B cell (primary cell): ENCODE results near the gene ZBED4. TPM values are rescaled to one million over a fixed set of nuclear protein-coding genes. Genes with fewer than 3 reads are reported as not detected.

ENCODE experiments used
- ATAC-seq: fragments of 200-7000 bp; cut with Tn5 transposase; one replicate; pipeline ENCODE4 v1.10.0; 2021; ENCODE audit warnings: low read depth, mild to moderate bottlenecking, moderate number of reproducible peaks, moderate library complexity
- CTCF ChIA-PET: fragments of 350-600 bp; sonication (Branson Sonifier 250); formaldehyde crosslinking; loops from one replicate; lab custom pipeline; 2021; ENCODE audit warnings: antibody characterized with exemption, inconsistent platforms; lab: Charles Lee
- POLR2A ChIA-PET: fragments of 350-600 bp; sonication (Branson Sonifier 250); formaldehyde crosslinking; loops from one replicate; lab custom pipeline; 2021; ENCODE audit warnings: antibody characterized with exemption; lab: Charles Lee
- DNase-seq: peaks from one replicate; pipeline ENCODE4 v3.0.0; 2013
- H2AFZ ChIP-seq: 2 replicates; pipeline ENCODE4 v1.6.1; 2012; ENCODE audit warnings: mild to moderate bottlenecking, low read depth, low read length; ENCODE audit not compliant: insufficient read depth, poor library complexity, severe bottlenecking
- H3K27ac ChIP-seq, 2 donors: 1 replicate in 1 of 2; 2 replicates in 1 of 2; pipeline ENCODE4 v1.5.1; 2012 to 2013; ENCODE audit warnings: low read length in 2 of 2, mild to moderate bottlenecking in 2 of 2, moderate library complexity in 1 of 2
- H3K27me3 ChIP-seq, 4 experiments: fragments of 200-600 bp in 1 of 4; sonication (generic) in 1 of 4; replicated peaks in 1 of 4; 1 replicate in 2 of 4; 2 replicates in 2 of 4; pipeline versions ENCODE4 v1.6.1 to v1.7.0; 2013 to 2016; ENCODE audit warnings: low read length in 3 of 4, mild to moderate bottlenecking in 2 of 4, mixed read lengths in 1 of 4, moderate library complexity in 1 of 4; ENCODE audit not compliant: insufficient read depth in 4 of 4, control insufficient read depth in 3 of 4; ENCODE audit errors: control extremely low read depth in 1 of 4
- H3K36me3 ChIP-seq, 2 experiments: replicated peaks in 1 of 2; 1 replicate in 1 of 2; 2 replicates in 1 of 2; pipeline versions ENCODE4 v1.6.1 to v1.7.1; 2013; ENCODE audit warnings: low read length in 1 of 2; ENCODE audit not compliant: insufficient read depth in 2 of 2, control insufficient read depth in 1 of 2; ENCODE audit errors: control extremely low read depth in 1 of 2, extremely low read depth in 1 of 2
- H3K4me1 ChIP-seq, 2 donors: fragments of 200-600 bp in 1 of 2; sonication (generic) in 1 of 2; 1 replicate in 1 of 2; 2 replicates in 1 of 2; pipeline versions ENCODE4 v1.5.1 to v1.6.1; 2013 to 2017; ENCODE audit warnings: low read length in 2 of 2; ENCODE audit not compliant: control insufficient read depth in 2 of 2, insufficient read depth in 2 of 2
- H3K4me2 ChIP-seq: replicated peaks from 2 replicates; pipeline ENCODE3; 2012; ENCODE audit warnings: mild to moderate bottlenecking, low read depth, low read length; ENCODE audit not compliant: poor library complexity, severe bottlenecking
- H3K4me3 ChIP-seq, 5 experiments: fragments of 200-600 bp in 1 of 5; sonication (generic) in 1 of 5; 1 replicate in 3 of 5; 2 replicates in 2 of 5; pipeline versions ENCODE4 v1.5.1 to v1.7.0; 2011 to 2016; ENCODE audit warnings: low read length in 4 of 5, mild to moderate bottlenecking in 4 of 5, low read depth in 2 of 5, control low read depth in 1 of 5, moderate library complexity in 1 of 5; ENCODE audit not compliant: insufficient read depth in 1 of 5; ENCODE audit errors: control extremely low read depth in 1 of 5, extremely low read depth in 1 of 5
- H3K79me2 ChIP-seq: fragments of 200-600 bp; sonication (generic); one replicate; pipeline ENCODE4 v1.6.0; 2016; ENCODE audit warnings: low read length; ENCODE audit not compliant: control insufficient read depth, insufficient read depth
- H3K9ac ChIP-seq: fragments of 200-600 bp; sonication (generic); 2 replicates; pipeline ENCODE4 v1.6.1; 2017; ENCODE audit warnings: mild to moderate bottlenecking, low read length, moderate library complexity
- H3K9me3 ChIP-seq, 3 donors: one replicate each; pipeline versions ENCODE4 v1.6.1 to v1.7.1; 2013; ENCODE audit warnings: low read length in 2 of 3; ENCODE audit not compliant: control insufficient read depth in 2 of 3, insufficient read depth in 1 of 3; ENCODE audit errors: control extremely low read depth in 1 of 3
- H4K20me1 ChIP-seq: 2 replicates; pipeline ENCODE4 v1.6.0; 2012; ENCODE audit warnings: mild to moderate bottlenecking, low read length; ENCODE audit not compliant: insufficient read depth, control insufficient read depth, poor library complexity, severe bottlenecking
- H3K27ac Mint-ChIP-seq: one replicate; pipeline ENCODE4 v1.8.0; 2021; ENCODE audit warnings: mixed read lengths
- H3K27me3 Mint-ChIP-seq: one replicate; pipeline ENCODE4 v1.8.0; 2021; ENCODE audit warnings: mixed read lengths
- H3K4me1 Mint-ChIP-seq: one replicate; pipeline ENCODE4 v1.8.0; 2021; ENCODE audit warnings: mixed read lengths
- H3K4me3 Mint-ChIP-seq: one replicate; pipeline ENCODE4 v1.8.0; 2021; ENCODE audit warnings: mixed read lengths
- H3K9me3 Mint-ChIP-seq: one replicate; pipeline ENCODE4 v1.8.0; 2022; ENCODE audit warnings: mixed read lengths; ENCODE audit not compliant: insufficient read depth
- CTCF ChIP-seq: fragments of 200-600 bp; IDR thresholded peaks from one replicate; pipeline ENCODE4 v1.8.0; 2022; ENCODE audit warnings: antibody characterized with exemption, mild to moderate bottlenecking
- EZH2 ChIP-seq: IDR thresholded peaks from 2 replicates; pipeline ENCODE4 v1.6.1; 2012; ENCODE audit warnings: borderline replicate concordance, low read depth, mild to moderate bottlenecking, moderate library complexity, low read length; ENCODE audit not compliant: insufficient read depth, poor library complexity, severe bottlenecking
- WGBS: methylation state at CpG from one replicate; pipeline ENCODE4 v1.1.5; 2013; ENCODE audit warnings: missing lambda C conversion rate; ENCODE audit not compliant: insufficient coverage; 5-methylcytosine and 5-hydroxymethylcytosine counted together
- intact Hi-C: fragments of 100-400 bp; cut with micrococcal nuclease; formaldehyde crosslinking; loops from one replicate; pipeline ENCODE4 v1.10.0; 2022
- polyA plus RNA-seq: library from polyadenylated mRNA; depleted of rRNA; stranded (reverse); fragments of >200 nt; gene quantifications from 2 replicates; pipeline ENCODE4 v1.2.3, GENCODE V29; 2012
- total RNA-seq, 2 donors: library from RNA; stranded (reverse); fragments of 120-200 nt in 1 of 2; gene quantifications; 1 replicate in 1 of 2; 2 replicates in 1 of 2; pipeline versions ENCODE4 v1.2.3 to v1.2.4, GENCODE V29; 2013 to 2022

The ZBED4 gene
- total and polyA plus RNA-seq, 2 donors (not counting 1 experiment from before 2014, with no cell fraction given): 5.9 to 14.6 TPM

- Histone ChIP-seq H3K4me3 (peak within 1 kb of the TSS; percentile 34 to 76 (median 73)), H3K4me1 (peaks cover 20 to 26% of the 10 kb centered on the region in 2 donors), H4K20me1 (peaks cover 33% of the 10 kb centered on the region), H3K27ac (peak within 1 kb of the TSS; percentile 64 to 83), H3K9ac (peak within 1 kb of the TSS; percentile 77), H3K4me2 (peak within 1 kb of the TSS; percentile 97), H3K36me3 (peaks cover 0 to 17% of the 10 kb centered on the region in 2 experiments), H3K79me2 (peaks cover 40% of the 10 kb centered on the region), H3K9me3 (no peaks in the 10 kb centered on the region), H3K27me3 (no peaks in the 10 kb centered on the region), H2AFZ (peak within 1 kb of the TSS; percentile 84)
- H3K4me3 Mint-ChIP-seq: peak within 1 kb of the TSS; percentile 86
- TF ChIP-seq CTCF (no peak), EZH2 (no peak)
- POLR2A ChIA-PET: interaction anchor here (1.0 to 1.2 kb wide), 3 partner anchors 12 to 18 kb away, joined by 3 to 9 read pairs (median 3); no protein-coding TSS in a partner anchor
- DNase-seq (peak; percentile 97), ATAC-seq (peak; percentile 98)
- peaks cover 22% of the 10 kb centered on the region for H3K4me1 Mint-ChIP-seq
- H3K27me3 Mint-ChIP-seq: no peaks in the 10 kb centered on the region
- peak within 1 kb of the TSS; percentile 87 for H3K27ac Mint-ChIP-seq
- CTCF ChIA-PET: interaction anchor here (1.0 to 3.2 kb wide), 3 partner anchors 112 to 151 kb away, joined by 4 to 9 read pairs (median 4); no protein-coding TSS in a partner anchor
- no peaks in the 10 kb centered on the region for H3K9me3 Mint-ChIP-seq
- intact Hi-C loops: loop anchor here (1.0 kb wide), 1 partner anchor 65 kb away; the partner anchor contains the start of gene ZBED4
- WGBS: under 1% methylated on average over 103 of the region's 103 CpGs
These were observed 64.6 kb downstream of the ZBED4 start, which contains the start of the genes ALG12 and CRELD2 for GRCh38 chr22:49917974-49918910. Gene ALG12, minus strand, starts transcription at chr22:49918438. Its CDS starts 4,673 bp downstream, at chr22:49913765. Gene CRELD2, plus strand, starts transcription at chr22:49918634. Its CDS starts 136 bp downstream, at chr22:49918770.
